Keratinocyte (primary cell): ENCODE data around the gene SYT11.

Source experiments
- EZH2 ChIP-seq: IDR thresholded peaks from one replicate; pipeline ENCODE4 v1.6.1; 2012; ENCODE audit warnings: inconsistent platforms, mild to moderate bottlenecking, low read length, moderate library complexity
- TF ChIP-seq, protein P1 (sequence below), 3 experiments: IDR thresholded peaks in 1 of 3; conservative IDR thresholded peaks in 1 of 3; optimal IDR thresholded peaks in 1 of 3; 2 replicates in 2 of 3; 3 replicates in 1 of 3; pipeline versions ENCODE3 to v1.5.1; 2011; ENCODE audit warnings: low read length in 3 of 3, mild to moderate bottlenecking in 3 of 3, moderate library complexity in 2 of 3, control low read depth in 1 of 3, inconsistent platforms in 1 of 3; ENCODE audit not compliant: insufficient read depth in 2 of 3; ENCODE audit errors: extremely low read depth in 1 of 3

- TF ChIP-seq, protein P1, sequence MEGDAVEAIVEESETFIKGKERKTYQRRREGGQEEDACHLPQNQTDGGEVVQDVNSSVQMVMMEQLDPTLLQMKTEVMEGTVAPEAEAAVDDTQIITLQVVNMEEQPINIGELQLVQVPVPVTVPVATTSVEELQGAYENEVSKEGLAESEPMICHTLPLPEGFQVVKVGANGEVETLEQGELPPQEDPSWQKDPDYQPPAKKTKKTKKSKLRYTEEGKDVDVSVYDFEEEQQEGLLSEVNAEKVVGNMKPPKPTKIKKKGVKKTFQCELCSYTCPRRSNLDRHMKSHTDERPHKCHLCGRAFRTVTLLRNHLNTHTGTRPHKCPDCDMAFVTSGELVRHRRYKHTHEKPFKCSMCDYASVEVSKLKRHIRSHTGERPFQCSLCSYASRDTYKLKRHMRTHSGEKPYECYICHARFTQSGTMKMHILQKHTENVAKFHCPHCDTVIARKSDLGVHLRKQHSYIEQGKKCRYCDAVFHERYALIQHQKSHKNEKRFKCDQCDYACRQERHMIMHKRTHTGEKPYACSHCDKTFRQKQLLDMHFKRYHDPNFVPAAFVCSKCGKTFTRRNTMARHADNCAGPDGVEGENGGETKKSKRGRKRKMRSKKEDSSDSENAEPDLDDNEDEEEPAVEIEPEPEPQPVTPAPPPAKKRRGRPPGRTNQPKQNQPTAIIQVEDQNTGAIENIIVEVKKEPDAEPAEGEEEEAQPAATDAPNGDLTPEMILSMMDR (optimal IDR thresholded peaks at IDR 0.05 in 1 of 3, IDR thresholded peaks at IDR 0.05 in 1 of 3, conservative IDR thresholded peaks at IDR 0.05 in 1 of 3; ENCODE audit: extremely low read depth in 1 of 3, insufficient read depth in 2 of 3, low read length in 3 of 3) = no peak
- no peak for TF ChIP-seq EZH2
Measured at GRCh38 chr1:155872527-155872926, 13.2 kb downstream of the SYT11 start.
